Osteocyte (in vitro differentiated cells): ENCODE results near the gene SEPTIN7. TPM values are rescaled to one million over a fixed set of nuclear protein-coding genes. Genes with fewer than 3 reads are reported as not detected.

Experiments used
- DNase-seq: peaks from one replicate; pipeline ENCODE4 v3.0.0; 2021; ENCODE audit warnings: mixed read lengths; ENCODE audit not compliant: unreplicated experiment; ENCODE audit errors: extremely low spot score
- H3K27ac Mint-ChIP-seq: one replicate; pipeline ENCODE4 v1.8.0; 2021; ENCODE audit warnings: mild to moderate bottlenecking, mixed read lengths; ENCODE audit not compliant: unreplicated experiment
- H3K27me3 Mint-ChIP-seq: one replicate; pipeline ENCODE4 v1.8.0; 2021; ENCODE audit warnings: mixed read lengths; ENCODE audit not compliant: unreplicated experiment
- H3K36me3 Mint-ChIP-seq: one replicate; pipeline ENCODE4 v1.8.0; 2021; ENCODE audit warnings: mixed read lengths; ENCODE audit not compliant: unreplicated experiment
- H3K4me1 Mint-ChIP-seq: one replicate; pipeline ENCODE4 v1.8.0; 2021; ENCODE audit warnings: mixed read lengths; ENCODE audit not compliant: unreplicated experiment
- H3K4me3 Mint-ChIP-seq: one replicate; pipeline ENCODE4 v1.8.0; 2021; ENCODE audit warnings: mild to moderate bottlenecking, moderate library complexity, mixed read lengths; ENCODE audit not compliant: unreplicated experiment
- H3K9me3 Mint-ChIP-seq: one replicate; pipeline ENCODE4 v1.8.0; 2021; ENCODE audit warnings: mixed read lengths; ENCODE audit not compliant: unreplicated experiment
- CTCF ChIP-seq: fragments of 200-600 bp; sonication (generic); IDR thresholded peaks from 2 replicates; pipeline ENCODE4 v1.5.0; 2021; ENCODE audit warnings: antibody characterized with exemption, mild to moderate bottlenecking, moderate library complexity
- total RNA-seq: library from RNA; stranded (reverse); gene quantifications from 2 replicates; pipeline ENCODE4 v1.2.1, GENCODE V29; 2021

The SEPTIN7 gene
- total RNA-seq, 1 donor from 2014 or later, result 349 TPM

DNA sequence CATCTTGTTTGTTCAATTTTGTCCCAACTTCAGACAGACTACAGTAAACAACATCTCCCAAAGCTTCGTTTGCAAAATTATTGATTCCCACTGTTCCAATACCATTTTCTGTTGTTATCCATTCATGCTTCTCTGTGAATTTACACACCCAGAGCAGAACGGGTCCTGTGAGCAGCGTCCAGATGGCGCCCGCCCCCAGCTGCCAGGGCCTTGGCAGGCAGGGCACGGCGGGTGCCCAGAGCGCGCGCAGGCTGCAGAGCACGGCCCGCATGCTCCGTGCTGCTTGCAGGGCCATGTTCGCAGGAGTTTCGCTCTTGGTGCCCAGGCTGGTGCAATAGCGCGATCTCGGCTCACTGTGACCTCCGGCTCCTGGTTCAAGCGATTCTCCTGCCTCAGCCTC, 32.5 kb upstream of the SEPTIN7 start:
- H3K36me3 Mint-ChIP-seq, result no peaks in the 10 kb centered on the region
- H3K4me3 Mint-ChIP-seq, result no peak overlapping the region
- no peaks in the 10 kb centered on the region for H3K9me3 Mint-ChIP-seq
- H3K27ac Mint-ChIP-seq, result no peak overlapping the region
- no peak for DNase-seq
- H3K4me1 Mint-ChIP-seq, result no peaks in the 10 kb centered on the region
- H3K27me3 Mint-ChIP-seq, result no peaks in the 10 kb centered on the region
- TF ChIP-seq CTCF, result no peak

DNA sequence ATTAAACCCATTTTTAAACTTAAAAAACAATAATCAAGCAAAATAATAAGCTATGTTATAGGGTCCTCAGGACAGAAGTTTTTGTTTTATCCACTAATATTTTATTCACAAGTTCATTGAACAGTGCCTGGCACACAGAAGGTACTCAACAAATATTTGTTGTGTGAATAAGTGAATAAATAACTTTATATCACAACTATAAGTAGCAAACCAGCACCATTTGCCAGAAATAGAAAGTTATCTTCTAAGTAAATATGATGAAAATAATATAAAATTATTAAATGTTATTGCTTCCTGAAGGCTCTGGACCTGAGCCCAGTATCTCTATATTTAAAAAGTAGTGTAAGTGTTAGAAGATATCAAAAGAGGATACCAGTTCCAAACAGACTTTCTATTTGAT, 29.1 kb upstream of the SEPTIN7 start:
- Mint-ChIP-seq H3K27ac (no peak overlapping the region), H3K4me3 (no peak overlapping the region), H3K27me3 (no peaks in the 10 kb centered on the region), H3K9me3 (no peaks in the 10 kb centered on the region), H3K4me1 (no peaks in the 10 kb centered on the region), H3K36me3 (no peaks in the 10 kb centered on the region)
- no peak for TF ChIP-seq CTCF
- DNase-seq, result no peak

GRCh38 chr7:35773994-35774393, 26.9 kb upstream of the SEPTIN7 start:
- Mint-ChIP-seq H3K27ac (no peak overlapping the region), H3K9me3 (no peaks in the 10 kb centered on the region), H3K36me3 (no peaks in the 10 kb centered on the region), H3K27me3 (no peaks in the 10 kb centered on the region), H3K4me1 (no peaks in the 10 kb centered on the region), H3K4me3 (no peak overlapping the region)
- no peak for DNase-seq
- no peak for TF ChIP-seq CTCF

DNA sequence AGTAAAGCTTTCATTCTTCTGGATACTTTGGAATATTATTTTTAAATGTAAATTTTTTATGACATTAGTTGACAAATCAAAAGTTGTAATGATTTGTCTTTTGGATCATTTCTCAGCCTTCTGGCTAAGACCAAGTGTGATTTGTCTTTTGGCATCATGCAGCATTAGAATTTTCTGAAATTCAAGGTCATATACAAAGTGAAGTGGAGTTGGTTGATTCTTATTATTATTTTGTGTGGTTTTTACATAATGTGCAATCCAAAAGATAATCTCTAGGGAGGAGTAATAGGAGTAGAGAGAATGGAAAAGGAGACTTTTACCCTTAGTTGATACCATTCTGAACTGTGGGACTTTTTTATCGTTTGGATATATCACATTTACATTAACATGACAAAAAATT, 24.2 kb upstream of the SEPTIN7 start:
- TF ChIP-seq CTCF, result no peak
- Mint-ChIP-seq H3K27ac (no peak overlapping the region), H3K4me3 (no peak overlapping the region), H3K4me1 (no peaks in the 10 kb centered on the region), H3K27me3 (no peaks in the 10 kb centered on the region), H3K9me3 (no peaks in the 10 kb centered on the region), H3K36me3 (no peaks in the 10 kb centered on the region)
- no peak for DNase-seq

DNA sequence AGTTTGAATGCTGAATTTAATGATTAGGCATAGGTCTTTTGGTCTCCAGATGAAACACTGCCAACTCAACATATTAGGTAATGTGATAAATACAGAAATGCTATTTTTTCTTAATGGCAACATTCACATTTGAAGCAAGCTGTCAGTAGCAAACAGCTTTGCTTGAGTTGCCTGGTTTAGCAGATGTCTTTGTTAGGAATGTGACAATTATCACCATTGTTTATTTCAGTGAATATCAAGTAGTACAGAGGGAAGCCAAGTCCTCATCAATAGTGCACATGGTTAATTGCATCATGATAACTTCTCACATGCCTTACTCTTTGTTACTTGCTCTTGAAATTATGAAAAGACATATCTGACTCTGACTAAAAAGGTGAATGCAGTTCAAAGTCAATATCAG, 23.7 kb upstream of the SEPTIN7 start:
- no peaks in the 10 kb centered on the region for H3K27me3 Mint-ChIP-seq
- no peaks in the 10 kb centered on the region for H3K36me3 Mint-ChIP-seq
- H3K9me3 Mint-ChIP-seq, result no peaks in the 10 kb centered on the region
- no peak for DNase-seq
- H3K27ac Mint-ChIP-seq, result no peak overlapping the region
- no peak overlapping the region for H3K4me3 Mint-ChIP-seq
- TF ChIP-seq CTCF, result no peak
- H3K4me1 Mint-ChIP-seq, result no peaks in the 10 kb centered on the region
